CD4-positive, alpha-beta T cell treated with Interleukin-21 for 1 hour (primary cell): ENCODE measurements around the gene PEPD.
A peak's percentile ranks its signal among the peaks of the same experiment; 100 is the strongest.

Experiments used
- DNase-seq: peaks from one replicate; pipeline ENCODE4 v3.0.0-alpha.2; 2020

PEPD gene

DNA sequence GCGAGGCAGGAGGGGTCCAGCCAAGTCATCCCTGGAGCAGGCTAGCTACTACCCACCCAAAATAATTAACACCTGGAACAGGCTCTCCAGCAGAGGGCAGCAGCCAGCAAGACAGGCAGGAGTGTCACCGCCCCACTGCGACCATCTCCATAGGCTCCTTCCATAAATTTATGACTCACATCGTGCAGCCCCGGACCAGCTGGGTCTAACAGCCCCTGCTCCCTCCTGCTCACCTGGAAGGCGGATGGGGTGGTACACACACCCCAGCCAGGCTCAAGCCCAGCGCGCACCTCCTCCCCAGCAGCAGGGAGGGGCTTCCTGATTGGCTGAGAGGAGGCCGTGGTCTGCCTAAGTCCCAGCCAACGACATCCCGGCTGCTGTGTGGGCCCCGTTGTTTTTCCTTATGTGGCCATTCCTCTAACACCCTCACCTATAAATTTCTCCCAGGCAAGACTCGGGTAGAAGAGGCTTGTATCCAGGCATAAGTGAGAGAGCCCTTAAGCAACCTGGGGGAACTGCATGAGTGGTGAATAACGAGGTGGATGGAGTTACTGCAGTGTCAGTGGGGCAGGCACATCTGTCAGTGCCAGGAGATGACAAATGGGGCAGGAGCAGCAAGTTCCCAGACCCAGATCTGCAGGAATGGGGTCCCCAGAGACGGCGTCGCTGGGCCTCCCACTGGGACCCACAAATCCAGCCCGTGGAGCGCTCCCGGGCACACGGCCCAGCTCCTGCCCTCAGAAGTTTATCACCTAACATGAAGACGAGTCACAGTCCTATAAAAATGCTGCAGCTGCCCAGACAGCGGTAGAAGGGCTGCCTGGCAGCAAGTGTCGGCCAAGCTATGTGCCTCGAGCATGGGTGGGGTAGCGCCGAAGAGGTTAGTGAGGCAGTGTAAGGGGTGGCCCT, 105.0 kb downstream of the PEPD start:
- peak; percentile 65 for DNase-seq

DNA sequence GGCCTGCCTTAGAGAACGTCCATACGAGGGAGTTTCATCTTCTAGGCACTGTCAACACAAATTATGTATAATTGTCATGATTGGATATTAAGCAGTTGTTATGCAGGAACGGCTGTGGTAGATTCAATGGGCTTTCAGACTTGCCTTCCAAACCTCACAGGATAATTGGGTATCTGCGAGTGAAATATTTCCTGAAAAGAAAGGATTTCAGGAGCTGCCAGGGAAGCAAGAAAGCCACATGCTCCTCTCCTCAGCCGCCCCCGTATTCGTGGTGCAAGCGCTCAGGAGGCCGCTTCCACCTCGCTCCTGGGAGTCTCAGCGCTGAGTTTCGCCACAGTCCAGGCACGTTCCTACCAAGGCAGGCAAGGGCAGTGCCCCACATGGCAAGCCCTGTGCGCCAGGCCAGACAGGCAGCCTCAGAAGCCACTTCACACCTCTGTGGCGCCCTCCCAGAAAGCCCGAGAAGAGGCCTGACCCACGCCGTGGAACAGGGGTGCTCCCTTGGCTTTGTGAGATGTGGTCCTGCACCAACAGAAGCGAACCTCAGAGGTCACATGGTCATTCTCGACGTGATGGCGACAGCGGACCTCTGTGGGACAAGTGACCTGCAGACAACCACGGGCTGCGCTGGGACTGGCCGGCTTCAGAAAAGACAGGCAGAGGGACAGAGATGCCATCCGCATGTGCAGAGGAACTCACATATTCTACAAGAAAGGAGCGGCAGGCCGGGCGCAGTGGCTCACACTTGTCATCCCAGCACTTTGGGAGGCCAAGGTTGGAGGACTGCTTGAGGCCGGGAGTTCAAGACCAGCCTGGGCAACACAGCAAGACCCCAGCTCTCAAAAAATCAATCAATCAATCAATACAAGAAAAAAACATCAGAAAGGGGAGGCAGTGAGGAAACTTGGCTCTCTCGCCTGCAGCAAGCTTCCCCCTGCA, 106.7 kb downstream of the PEPD start:
- DNase-seq: no peak

GRCh38 chr19:33413868-33414666, 107.5 kb downstream of the PEPD start:
- no peak for DNase-seq

DNA sequence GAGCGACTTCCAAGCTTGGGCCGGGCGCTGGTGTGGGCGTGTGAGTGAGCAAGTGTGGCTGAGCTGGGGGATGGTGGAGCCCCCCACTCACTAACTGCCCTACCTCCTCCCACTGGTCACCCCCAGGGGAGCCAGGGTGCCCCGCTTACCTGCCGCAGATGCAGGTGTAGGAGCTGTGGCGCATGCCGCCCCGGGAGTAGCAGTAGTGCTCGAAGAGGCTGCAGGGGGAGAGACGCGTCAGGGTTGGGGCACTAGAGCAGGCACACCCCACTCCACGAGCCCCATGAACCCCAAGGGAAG, 108.2 kb downstream of the PEPD start:
- DNase-seq: no peak

DNA sequence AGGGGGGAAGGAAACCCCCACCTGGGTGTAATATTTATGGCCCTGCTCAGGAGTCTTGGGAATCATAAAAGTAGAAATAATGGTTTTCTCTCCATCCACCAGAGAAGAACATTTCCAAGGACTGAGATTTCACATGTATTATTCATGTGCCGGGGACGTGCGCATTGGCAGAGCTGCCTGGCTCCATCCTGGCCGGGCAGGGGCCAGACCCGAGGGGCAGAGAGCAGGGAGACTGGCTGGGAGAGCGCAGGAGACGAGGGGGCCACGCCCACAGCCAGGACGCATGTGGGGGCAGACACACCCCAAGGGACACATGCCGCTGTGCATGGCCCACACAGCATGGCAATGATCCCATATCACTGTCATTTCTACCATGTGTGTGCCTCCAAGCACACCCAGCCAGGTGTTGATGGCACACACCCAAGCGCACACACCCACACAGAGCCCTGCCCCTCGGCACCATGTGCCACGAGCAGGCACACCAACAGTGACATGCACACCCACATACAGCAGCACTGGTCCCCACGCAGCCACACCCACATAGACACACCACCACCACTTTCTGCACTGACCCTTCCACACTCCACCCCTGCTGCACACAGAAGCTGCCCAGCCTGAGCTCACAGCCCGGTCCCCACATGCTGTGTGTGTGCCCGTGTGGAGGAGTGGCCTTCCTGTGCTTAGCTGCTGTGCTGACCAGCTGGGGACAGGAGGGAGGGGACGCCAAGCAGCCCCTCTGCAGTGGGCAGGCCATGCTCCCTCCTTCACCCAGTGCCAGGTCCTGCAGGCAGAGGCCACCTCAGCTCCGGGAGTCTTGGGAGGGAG, 108.8 kb downstream of the PEPD start:
- no peak for DNase-seq

GRCh38 chr19:33411621-33412180, 109.9 kb downstream of the PEPD start:
- DNase-seq: no peak

DNA sequence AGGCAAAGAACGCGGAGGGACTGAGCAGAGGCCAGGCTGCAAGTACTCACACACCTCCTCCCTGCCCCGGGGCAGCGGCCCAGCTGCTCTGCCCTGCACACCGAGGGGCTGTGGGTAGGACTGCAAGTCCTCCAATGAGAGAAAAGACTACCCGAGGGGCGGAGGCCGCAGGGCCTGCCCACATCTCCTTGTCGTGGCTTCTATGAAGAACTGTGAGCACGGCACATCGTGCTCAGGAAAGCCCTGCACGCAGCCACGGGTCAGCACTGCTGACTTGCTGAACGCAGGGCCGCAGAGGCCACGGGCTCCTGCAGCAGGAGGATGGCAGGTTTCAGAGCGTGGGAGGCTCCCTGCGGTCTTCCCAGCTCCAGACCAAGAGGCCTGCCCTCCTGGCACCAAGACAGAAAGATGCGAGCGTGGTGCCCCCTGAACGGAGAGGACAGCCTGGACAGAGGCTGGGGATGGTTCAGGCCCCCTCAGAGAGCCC, 110.6 kb downstream of the PEPD start:
- DNase-seq: no peak

GRCh38 chr19:33409906-33410685, 111.5 kb downstream of the PEPD start:
- no peak for DNase-seq

- no peak for DNase-seq
Observed at GRCh38 chr19:33408538-33409434, 112.8 kb downstream of the PEPD start.

GRCh38 chr19:33408116-33408515, 113.5 kb downstream of the PEPD start:
- no peak for DNase-seq

DNA sequence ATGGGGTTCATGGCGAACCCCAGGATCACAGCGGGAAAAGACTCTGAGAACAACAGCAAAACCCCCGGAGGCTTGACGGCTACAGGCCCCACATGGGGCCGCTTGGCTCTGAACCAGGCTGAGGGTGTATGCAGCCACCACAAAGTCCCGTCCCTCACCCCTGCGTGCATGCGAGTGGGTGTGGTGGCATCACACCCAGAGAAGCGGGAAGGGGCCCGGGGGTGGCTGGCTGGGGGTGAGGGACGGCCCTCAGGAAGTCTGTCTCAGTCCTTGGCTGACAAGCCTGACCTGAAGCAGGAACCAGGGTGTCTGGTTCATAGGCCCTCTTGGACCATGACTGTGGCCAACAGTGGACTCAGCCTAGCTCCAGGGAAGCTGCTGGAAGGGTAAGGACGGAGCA, 113.9 kb downstream of the PEPD start:
- DNase-seq: no peak

DNA sequence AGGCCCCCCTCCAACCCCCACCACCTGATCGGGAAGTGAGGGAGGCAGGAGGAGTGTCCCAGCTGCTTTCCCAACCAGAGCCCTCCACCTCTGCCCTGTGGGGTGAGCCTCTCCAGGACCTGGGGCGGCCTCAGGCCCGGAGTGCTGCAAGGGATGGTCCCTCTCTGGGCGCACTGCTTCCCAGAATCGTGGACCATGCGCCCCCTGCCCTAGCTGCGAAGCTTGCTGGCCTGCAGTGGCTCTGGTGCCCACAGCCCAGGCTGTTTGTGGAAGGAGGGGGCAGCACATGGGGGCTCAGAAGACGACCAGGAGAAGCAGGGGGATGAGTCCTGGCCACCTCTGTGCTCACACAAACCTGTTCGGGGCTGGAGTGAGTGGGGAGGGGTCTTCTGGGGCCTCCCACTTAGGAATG, 114.4 kb downstream of the PEPD start:
- DNase-seq: no peak

- DNase-seq: peak; percentile 71
Observed at GRCh38 chr19:33406521-33407139, 115.0 kb downstream of the PEPD start.

GRCh38 chr19:33405553-33406461, 115.8 kb downstream of the PEPD start:
- DNase-seq: no peak

DNA sequence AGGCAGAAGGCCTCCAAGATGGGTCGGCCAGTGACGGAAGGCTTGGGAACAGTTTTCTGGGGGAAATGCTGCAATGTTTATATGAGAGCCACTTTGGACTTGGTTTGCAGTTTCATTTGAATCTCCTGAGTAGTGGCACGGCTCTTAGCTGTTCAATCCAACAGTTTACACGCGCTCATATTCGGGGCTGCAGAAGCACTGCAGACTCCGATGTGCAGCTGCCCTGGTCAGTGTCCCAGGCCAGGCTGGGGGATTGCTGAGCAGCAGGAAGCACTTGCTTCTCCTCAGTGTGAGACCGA, 116.4 kb downstream of the PEPD start:
- no peak for DNase-seq

GRCh38 chr19:33404506-33405253, 116.9 kb downstream of the PEPD start:
- DNase-seq: no peak

- DNase-seq: no peak
Observed at GRCh38 chr19:33403973-33404304, 117.7 kb downstream of the PEPD start.
